Progenitor cell of endocrine pancreas (in vitro differentiated cells): ENCODE measurements around the gene SH3PXD2A. TPM values are rescaled to one million over a fixed set of nuclear protein-coding genes. Genes with fewer than 3 reads are reported as not detected.

ENCODE experiments used
- DNase-seq: peaks from one replicate; pipeline ENCODE4 v3.0.0; 2021; ENCODE audit warnings: low spot score; ENCODE audit not compliant: unreplicated experiment
- H3K27ac Mint-ChIP-seq: 2 replicates; pipeline ENCODE4 v1.8.0; 2021; ENCODE audit warnings: mild to moderate bottlenecking, moderate library complexity, mixed read lengths
- H3K27me3 Mint-ChIP-seq: 2 replicates; pipeline ENCODE4 v1.8.0; 2021; ENCODE audit warnings: mixed read lengths
- H3K36me3 Mint-ChIP-seq: 2 replicates; pipeline ENCODE4 v1.8.0; 2022; ENCODE audit warnings: mixed read lengths; ENCODE audit not compliant: insufficient read depth
- H3K4me1 Mint-ChIP-seq: 2 replicates; pipeline ENCODE4 v1.8.0; 2021; ENCODE audit warnings: low read depth, mixed read lengths
- H3K4me3 Mint-ChIP-seq: 2 replicates; pipeline ENCODE4 v1.8.0; 2021; ENCODE audit warnings: low read depth, mild to moderate bottlenecking, moderate library complexity, mixed read lengths
- H3K9me3 Mint-ChIP-seq: 2 replicates; pipeline ENCODE4 v1.8.0; 2021; ENCODE audit warnings: low read depth, mixed read lengths
- total RNA-seq: library from RNA; stranded (reverse); gene quantifications from 2 replicates; pipeline ENCODE4 v1.2.1, GENCODE V29; 2021
- TF ChIP-seq, protein P1 (sequence below): fragments of 200-600 bp; sonication (generic); IDR thresholded peaks from one replicate; pipeline ENCODE4 v1.5.0; 2021; ENCODE audit warnings: antibody characterized with exemption, mild to moderate bottlenecking; ENCODE audit not compliant: unreplicated experiment

The SH3PXD2A gene
- total RNA-seq, 1 donor from 2014 or later, result 28.0 TPM

DNA sequence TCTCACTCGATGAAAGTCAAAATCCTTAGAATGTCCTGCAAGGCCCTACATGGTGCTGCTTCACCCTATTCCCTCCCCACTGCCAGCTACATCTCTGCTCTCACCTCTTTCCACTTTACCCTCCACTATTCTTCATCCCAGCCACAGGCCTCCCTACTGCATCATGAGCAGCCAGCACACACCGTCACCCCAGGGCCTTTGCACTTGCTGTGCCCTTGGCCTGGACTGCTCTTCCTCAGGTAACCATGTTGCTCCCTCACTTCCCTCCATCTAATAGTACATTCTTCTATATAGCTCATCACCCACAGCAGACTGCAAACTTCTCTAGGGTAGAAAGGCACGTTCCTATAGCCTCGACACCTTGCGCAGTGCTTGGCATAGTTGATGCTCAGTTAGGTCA, 167.7 kb downstream of the SH3PXD2A start:
- no peak overlapping the region for H3K4me3 Mint-ChIP-seq
- DNase-seq, result no peak
- peaks cover 6% of the 10 kb centered on the region for H3K4me1 Mint-ChIP-seq
- TF ChIP-seq, protein P1, sequence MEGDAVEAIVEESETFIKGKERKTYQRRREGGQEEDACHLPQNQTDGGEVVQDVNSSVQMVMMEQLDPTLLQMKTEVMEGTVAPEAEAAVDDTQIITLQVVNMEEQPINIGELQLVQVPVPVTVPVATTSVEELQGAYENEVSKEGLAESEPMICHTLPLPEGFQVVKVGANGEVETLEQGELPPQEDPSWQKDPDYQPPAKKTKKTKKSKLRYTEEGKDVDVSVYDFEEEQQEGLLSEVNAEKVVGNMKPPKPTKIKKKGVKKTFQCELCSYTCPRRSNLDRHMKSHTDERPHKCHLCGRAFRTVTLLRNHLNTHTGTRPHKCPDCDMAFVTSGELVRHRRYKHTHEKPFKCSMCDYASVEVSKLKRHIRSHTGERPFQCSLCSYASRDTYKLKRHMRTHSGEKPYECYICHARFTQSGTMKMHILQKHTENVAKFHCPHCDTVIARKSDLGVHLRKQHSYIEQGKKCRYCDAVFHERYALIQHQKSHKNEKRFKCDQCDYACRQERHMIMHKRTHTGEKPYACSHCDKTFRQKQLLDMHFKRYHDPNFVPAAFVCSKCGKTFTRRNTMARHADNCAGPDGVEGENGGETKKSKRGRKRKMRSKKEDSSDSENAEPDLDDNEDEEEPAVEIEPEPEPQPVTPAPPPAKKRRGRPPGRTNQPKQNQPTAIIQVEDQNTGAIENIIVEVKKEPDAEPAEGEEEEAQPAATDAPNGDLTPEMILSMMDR, result no peak
- H3K9me3 Mint-ChIP-seq, result no peaks in the 10 kb centered on the region
- no peaks in the 10 kb centered on the region for H3K36me3 Mint-ChIP-seq
- H3K27me3 Mint-ChIP-seq, result peaks cover 8% of the 10 kb centered on the region
- H3K27ac Mint-ChIP-seq, result peak overlapping the region; percentile 4

DNA sequence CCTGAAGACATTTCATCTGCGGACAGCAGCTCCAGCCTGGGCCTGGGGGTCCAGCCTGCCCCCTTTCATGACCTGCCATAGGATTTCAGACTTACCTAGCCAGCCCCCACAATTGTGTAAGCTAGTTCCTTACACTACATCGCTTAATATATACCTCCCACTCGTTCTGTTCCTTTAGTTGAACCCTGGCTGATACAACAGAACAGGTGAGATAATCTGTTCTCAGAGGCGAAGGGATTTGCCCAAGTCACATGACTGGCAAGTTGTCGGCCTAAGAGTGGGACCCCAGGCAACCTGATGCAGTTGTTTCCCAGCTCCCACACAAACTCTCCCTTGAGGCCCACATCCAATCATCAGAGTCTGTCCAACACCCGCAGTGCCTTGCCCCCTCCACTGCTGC, 168.2 kb downstream of the SH3PXD2A start:
- Mint-ChIP-seq H3K4me1 (peaks cover 6% of the 10 kb centered on the region), H3K27me3 (peaks cover 8% of the 10 kb centered on the region), H3K4me3 (no peak overlapping the region), H3K9me3 (no peaks in the 10 kb centered on the region), H3K36me3 (no peaks in the 10 kb centered on the region), H3K27ac (peak overlapping the region; percentile 4)
- TF ChIP-seq, protein P1, result no peak
- no peak for DNase-seq

DNA sequence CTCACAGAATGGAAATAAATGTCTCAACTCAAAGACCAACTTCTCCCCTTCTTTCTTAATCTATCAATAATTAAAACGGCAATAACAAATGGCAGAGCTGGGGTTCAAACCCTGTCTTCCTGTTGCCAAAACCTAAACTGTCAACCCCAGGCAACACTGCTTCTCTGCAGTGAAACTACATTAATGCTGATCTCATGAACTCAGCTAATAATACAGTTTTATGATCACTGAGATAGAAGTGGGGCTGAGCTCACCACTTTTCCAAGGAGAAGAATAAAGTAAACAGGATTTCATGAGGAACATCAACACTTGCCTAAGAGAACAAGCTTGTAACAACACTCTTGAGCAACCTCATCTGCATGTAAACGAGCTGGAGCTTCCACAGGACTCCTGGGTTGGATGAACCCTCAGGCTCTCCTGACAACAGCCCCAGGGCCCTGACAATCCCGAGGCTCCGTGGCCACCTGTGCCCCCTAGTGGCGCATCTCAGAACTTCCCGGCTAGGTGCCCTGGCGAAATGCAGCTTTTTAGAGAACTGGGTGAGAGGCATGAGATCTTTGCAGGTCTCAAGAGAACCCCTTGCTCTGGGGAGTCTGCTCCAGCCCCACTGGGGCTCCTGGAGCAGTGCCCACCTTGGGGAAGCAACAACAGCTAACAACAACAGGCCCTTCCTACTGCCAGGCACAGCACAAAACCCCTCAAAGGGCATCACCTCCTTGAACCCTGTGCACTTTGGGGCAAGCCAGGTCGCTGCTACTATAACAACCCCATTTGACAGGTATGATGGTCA, 169.3 kb downstream of the SH3PXD2A start:
- peak; percentile 57 for DNase-seq
- TF ChIP-seq, protein P1, result peak; percentile 95
- Mint-ChIP-seq H3K27me3 (no peaks in the 10 kb centered on the region), H3K36me3 (peaks cover 1% of the 10 kb centered on the region), H3K4me3 (no peak overlapping the region), H3K27ac (no peak overlapping the region), H3K9me3 (no peaks in the 10 kb centered on the region), H3K4me1 (peaks cover 4% of the 10 kb centered on the region)

DNA sequence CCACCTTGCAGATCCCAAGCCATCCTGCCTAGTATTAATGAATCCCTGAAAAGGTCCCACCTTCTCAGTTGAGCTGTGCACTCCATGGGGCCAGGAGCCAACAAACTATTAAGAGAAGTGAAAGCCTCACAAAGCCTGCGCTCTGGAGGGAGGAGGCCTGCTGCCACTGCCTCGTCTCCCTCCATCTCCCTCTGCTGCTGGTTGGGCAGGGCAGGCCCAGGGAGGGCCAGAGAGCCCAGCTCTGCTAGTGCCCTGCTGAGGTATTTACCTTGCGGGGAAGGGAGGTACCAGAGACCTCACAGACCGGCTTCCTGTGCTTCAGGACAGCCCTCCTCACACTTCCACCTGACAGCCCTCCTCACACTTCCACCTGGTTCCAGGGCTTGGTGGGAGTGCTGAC, 171.5 kb downstream of the SH3PXD2A start:
- DNase-seq, result no peak
- Mint-ChIP-seq H3K9me3 (no peaks in the 10 kb centered on the region), H3K4me3 (no peak overlapping the region), H3K4me1 (peaks cover 4% of the 10 kb centered on the region), H3K27me3 (no peaks in the 10 kb centered on the region), H3K36me3 (peaks cover 1% of the 10 kb centered on the region), H3K27ac (peak overlapping the region; percentile 60)
- TF ChIP-seq, protein P1, result no peak

DNA sequence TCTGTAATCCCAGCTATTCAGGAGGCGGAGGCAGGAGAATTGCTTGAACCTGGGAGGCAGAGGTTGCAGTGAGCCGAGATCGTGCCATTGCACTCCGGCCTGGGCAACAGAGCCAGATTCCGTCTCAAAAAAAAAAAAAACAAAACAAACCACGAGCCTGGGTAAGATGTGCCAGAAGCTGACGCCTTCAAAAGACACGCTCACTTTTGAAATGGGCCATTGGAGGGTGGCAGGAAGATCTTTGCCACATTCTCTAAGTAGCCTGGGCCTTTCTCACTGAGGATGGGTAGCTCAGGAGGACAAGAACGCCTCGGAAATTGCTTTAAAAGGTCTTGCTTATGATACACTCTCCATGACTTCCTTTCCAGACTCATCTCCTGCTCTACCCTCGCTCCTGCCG, 172.7 kb downstream of the SH3PXD2A start:
- H3K27ac Mint-ChIP-seq, result no peak overlapping the region
- no peaks in the 10 kb centered on the region for H3K9me3 Mint-ChIP-seq
- no peak overlapping the region for H3K4me3 Mint-ChIP-seq
- H3K4me1 Mint-ChIP-seq, result no peaks in the 10 kb centered on the region
- TF ChIP-seq, protein P1, result no peak
- peaks cover 1% of the 10 kb centered on the region for H3K36me3 Mint-ChIP-seq
- H3K27me3 Mint-ChIP-seq, result no peaks in the 10 kb centered on the region
- DNase-seq, result no peak
